GM21619 (cell line): ENCODE data around the gene TMED5.
"Not testable (repeated sequence)": the region's sequence is repeated elsewhere in the genome, so short reads cannot be mapped to it uniquely, and the experiment has no call there.

Experiments
- ATAC-seq: cut with Tn5 transposase; IDR thresholded peaks from one replicate; pipeline ENCODE4 v1.9.1; 2021; ENCODE audit not compliant: unreplicated experiment

TMED5 gene

GRCh38 chr1:93179886-93180722 is at the start of gene TMED5:
TSS of gene TMED5 (minus strand) at chr1:93180413. CDS start at chr1:93180242, 171 bp downstream.
- peak; percentile 87 for ATAC-seq

GRCh38 chr1:93223023-93223675 is 42.9 kb upstream of the TMED5 start:
- no peak for ATAC-seq

DNA sequence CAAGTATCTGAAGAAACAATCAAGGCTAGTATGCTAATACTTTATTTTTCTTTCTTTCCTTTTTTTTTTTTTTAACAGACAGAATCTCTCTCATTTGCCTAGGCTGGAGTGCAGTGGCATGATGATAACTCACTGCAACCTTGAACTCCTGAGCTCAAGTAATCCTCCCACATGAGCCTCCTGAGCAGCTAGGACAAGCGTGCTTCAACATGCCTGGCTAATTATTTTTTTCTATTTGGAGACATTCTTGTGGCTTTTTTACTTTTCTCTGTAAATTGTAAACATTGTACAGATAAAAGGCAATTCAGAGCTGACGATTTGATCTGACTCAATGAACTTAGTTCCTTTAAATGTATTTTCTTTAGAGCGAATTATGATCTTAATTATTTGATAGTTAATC is 41.7 kb upstream of the TMED5 start:
- ATAC-seq = no peak

GRCh38 chr1:93220716-93221115 is 40.5 kb upstream of the TMED5 start:
- ATAC-seq = not testable (repeated sequence)

- peak; percentile 72 for ATAC-seq
Observed at GRCh38 chr1:93219443-93219842, 39.2 kb upstream of the TMED5 start.

DNA sequence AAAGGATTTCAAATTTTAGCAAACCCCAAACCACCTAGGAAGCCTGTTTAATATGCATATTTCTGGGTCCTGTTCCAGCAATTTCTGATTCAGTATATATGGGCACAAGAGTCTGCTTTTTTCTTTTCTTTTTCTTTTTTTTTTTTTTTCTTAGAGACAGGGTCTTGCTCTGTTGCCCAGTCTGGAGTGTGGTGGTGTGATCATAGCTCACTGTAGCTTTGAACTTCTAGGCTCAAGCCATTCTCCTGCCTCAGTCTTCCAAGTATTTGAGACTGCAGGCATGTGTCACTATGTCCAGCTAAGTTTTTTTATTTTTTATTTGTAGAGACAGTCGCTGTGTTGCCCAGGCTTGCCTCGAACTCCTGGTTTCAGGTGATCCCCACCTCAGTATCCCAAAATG is 35.1 kb upstream of the TMED5 start:
- ATAC-seq = no peak

DNA sequence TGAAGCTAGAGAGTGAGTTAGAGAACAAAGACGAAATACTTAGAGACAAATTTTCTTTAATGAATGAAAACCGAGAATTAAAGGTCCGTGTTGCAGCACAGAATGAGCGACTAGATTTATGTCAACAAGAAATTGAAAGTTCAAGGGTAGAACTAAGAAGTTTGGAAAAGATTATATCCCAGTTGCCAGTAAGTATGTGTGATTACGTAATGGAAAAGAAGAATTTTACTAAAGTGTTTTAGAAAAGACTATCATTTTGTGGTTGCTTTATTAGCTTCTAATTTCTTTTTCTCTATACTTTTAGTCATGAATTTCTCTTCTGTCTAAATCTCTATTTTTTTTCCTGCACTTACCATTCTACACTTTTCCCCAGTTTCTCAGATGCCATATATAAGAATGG is 27.0 kb upstream of the TMED5 start:
- no peak for ATAC-seq

GRCh38 chr1:93206567-93206954 is 26.3 kb upstream of the TMED5 start:
- no peak for ATAC-seq

GRCh38 chr1:93205892-93206566 is 25.8 kb upstream of the TMED5 start:
- no peak for ATAC-seq

GRCh38 chr1:93200714-93201113 is 20.5 kb upstream of the TMED5 start:
- no peak for ATAC-seq

DNA sequence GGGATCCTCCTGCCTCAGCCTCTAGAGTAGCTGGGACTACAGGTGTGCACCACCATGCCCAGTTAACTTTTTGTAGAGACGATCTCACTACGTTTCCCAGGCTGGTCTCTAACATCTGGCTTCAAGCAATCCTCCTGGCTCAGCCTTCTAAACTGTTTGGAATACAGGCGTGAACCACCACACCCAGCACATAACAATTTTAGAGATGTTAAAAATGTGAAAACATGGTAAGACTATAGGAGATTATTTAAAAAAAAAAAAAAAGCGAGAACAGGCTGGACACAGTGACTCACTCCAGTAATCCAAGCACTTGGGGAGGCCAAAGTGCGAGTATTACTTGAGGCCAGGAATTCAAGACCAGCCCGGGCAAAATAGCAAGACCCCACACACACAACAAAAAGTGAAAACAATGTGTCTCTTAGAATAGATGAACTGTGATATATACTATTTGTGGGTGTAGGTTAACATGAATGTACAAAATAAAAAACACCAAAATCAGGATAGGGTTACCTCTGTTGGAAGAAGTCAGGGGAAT is 19.9 kb upstream of the TMED5 start:
- no peak for ATAC-seq

DNA sequence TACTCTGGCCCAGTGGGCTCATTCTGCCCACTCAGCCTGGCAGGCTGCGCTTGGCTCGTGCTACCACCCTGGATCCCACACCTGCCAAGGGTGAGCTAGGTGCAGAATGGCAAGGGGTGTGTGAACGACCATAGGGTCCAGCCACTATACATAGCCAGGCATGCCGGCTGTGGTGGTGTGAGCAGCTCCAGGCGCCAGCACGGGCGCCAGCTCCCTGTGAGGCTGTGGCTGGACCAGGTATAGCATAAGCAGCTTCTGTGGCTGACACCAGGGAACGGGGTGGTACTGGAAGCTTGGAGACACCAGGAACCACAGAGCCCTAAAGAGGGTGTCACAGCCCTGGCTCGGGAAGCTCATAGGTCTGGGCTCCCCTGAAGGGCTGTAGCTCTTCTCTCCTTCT is 18.9 kb upstream of the TMED5 start:
- ATAC-seq = no peak

DNA sequence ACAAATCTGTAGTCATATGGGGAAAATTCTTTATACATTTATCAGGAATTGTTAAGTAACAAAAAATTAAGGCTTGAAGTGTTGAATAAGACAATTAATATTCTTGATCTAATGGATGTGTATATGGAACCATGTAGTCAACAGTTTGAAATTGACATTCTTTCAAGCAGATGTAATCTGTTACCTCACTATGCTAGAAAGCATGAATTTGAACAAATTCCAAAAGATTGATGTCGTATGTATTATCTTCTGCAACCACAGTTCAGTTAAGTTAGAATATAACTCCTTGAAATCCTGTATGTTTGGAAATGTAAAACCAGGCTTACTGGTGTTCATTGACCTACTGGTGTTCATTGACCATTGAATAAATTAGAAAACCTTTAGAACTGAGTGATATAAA is 16.4 kb upstream of the TMED5 start:
- ATAC-seq = no peak

DNA sequence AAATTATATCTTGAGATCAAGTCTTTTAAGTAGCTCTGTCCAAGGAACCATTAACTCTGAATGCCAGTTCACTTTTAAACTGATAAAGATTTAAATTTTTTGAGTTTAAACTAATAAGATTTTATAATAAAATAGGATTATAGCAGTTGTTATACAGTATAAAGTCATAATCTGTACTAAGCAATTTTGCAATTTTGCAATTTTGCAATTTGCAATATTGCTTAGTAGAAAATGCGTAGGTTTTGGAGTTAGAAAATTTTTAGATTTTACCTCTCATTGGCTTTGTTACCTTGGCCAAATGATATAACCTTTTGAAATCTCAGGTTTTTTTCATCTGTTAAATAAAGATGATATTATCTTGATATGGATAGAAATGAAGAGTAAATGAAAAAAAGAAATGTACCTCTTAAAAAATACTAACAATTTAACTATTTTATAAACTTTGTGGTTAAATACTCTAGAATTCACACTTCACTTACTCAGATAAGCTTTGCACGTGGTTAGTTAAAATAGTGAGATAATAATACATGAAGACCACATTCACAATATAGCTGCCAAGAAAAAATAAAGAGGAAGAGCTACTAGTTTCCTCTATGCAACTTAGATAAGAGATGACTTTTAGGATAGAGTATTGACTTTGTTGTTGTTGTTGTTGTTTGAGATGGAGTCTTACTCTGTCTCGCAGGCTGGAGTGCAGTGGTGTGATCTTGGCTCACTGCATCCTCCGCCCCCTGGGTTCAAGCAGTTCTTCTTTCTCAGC is 14.2 kb upstream of the TMED5 start:
- no peak for ATAC-seq

DNA sequence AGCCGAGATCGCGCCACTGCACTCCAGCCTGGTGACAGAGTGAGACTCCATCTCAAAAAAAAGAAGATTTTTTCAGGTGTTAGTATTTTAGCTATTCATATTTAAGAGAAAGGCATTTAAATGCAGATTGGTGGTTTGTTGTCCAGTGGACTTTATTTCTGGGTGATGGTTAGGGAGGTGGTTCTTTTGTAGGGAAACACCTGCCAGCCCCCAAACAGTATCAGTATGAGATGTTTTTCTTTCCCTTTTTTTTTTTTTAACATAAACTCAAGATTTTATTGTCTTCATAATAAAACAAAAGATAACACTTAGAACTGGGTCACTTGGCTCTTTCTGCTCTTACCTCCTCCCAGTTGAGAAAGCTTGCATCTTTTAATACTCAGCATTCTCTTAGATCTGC is 10.2 kb upstream of the TMED5 start:
- no peak for ATAC-seq

GRCh38 chr1:93186667-93187066 is 6.5 kb upstream of the TMED5 start:
- ATAC-seq = no peak

DNA sequence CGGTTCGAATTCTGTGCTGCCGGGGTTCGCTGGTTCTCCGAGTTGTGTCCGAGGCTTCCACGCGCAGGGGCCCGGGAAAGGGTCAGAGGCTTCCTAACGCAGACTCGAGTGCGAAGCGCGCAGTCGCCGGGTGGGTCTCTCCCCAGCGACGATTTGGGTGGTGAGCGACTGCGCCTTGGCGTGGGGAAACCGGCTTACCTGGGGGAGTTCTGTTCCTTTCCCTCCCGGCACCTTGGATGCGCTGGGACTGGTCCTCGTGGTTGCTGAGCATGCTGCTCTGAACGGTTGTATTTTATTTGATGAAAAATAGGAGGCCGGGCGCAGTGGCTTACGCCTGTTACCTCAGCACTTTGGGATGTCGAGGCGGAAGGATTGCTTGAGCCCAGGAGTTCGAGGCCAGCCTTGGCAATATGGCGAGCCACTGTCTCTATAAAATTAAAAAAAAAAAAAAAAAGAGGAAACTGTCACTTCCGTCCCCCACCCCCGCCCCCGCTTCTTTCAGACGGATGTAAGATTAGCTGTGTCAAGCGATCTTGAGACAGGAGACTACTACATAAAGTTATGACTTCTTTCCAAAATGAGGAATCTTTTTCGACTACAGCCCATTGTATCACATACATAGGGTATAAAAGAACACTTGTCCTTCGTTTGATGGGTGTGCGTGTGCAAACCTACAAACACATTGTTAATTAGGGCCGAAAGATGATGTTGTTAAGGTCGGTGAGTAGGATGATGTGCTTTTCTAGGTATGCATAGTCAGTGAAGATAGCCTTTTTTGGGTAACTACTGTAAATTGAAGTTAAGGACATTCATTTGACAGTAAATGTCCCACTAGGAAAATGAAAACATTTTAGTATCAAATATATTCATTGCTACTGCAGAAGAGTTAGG is 755 bp upstream of the TMED5 start, which contains the start of gene CCDC18:
Gene CCDC18 (plus strand): TSS at position 2 of the 891 bp plus-strand sequence. CDS start 2,638 bp downstream, outside the sequence.
- ATAC-seq = no peak

- ATAC-seq = no peak
Observed at GRCh38 chr1:93178418-93178817, 1.8 kb downstream of the TMED5 start.

- ATAC-seq = no peak
Observed at GRCh38 chr1:93177991-93178390, 2.2 kb downstream of the TMED5 start.

- not testable (repeated sequence) for ATAC-seq
Observed at GRCh38 chr1:93174638-93175037, 5.6 kb downstream of the TMED5 start.
